ENCODE results near the gene MYADM.

DNA sequence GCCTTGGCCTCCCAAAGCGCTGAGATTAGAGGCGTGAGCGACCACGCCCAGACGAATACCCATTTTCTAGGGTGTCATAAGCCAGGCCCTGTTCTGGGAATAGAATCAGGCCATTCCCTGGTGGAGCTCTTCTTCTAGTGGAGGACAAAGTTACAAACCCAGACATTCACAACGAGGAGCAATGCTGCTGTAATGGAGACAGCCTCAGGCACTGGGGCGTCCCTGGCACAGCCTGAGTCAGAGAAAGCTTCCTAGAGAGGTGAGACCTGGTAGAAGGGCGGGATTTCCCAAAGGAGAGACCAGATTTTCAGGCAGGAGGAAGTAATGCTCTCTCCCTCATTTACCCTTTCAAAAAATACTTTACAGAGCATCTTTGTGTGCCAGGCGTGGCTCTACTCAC is 27.0 kb downstream of the MYADM start:
- TF ChIP-seq, protein P1, sequence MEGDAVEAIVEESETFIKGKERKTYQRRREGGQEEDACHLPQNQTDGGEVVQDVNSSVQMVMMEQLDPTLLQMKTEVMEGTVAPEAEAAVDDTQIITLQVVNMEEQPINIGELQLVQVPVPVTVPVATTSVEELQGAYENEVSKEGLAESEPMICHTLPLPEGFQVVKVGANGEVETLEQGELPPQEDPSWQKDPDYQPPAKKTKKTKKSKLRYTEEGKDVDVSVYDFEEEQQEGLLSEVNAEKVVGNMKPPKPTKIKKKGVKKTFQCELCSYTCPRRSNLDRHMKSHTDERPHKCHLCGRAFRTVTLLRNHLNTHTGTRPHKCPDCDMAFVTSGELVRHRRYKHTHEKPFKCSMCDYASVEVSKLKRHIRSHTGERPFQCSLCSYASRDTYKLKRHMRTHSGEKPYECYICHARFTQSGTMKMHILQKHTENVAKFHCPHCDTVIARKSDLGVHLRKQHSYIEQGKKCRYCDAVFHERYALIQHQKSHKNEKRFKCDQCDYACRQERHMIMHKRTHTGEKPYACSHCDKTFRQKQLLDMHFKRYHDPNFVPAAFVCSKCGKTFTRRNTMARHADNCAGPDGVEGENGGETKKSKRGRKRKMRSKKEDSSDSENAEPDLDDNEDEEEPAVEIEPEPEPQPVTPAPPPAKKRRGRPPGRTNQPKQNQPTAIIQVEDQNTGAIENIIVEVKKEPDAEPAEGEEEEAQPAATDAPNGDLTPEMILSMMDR (IDR thresholded peaks at IDR 0.05) = no peak
- TF ChIP-seq POLR2A (IDR thresholded peaks at IDR 0.05) (no peak), EP300 (IDR thresholded peaks at IDR 0.05) (no peak)

Measured in ovary (tissue), 3 donors.